Fibroblast of lung (primary cell): ENCODE measurements around the gene DTX3L. TPM values are rescaled to one million over a fixed set of nuclear protein-coding genes. Genes with fewer than 3 reads are reported as not detected.
A peak's percentile ranks its signal among the peaks of the same experiment; 100 is the strongest.

Experiments
- DNase-seq, 2 donors: peaks; one replicate each; pipeline versions ENCODE4 v3.0.0 to v3.0.0-alpha.2; 2010; ENCODE audit warnings: low read depth in 2 of 2
- H2AFZ ChIP-seq: 2 replicates; pipeline ENCODE4 v1.5.1; 2012; ENCODE audit warnings: low read length, control low read depth, inconsistent platforms
- H3K27ac ChIP-seq: 2 replicates; pipeline ENCODE4 v1.5.1; 2011; ENCODE audit warnings: low read length, control low read depth; ENCODE audit not compliant: insufficient read depth
- H3K27me3 ChIP-seq: 2 replicates; pipeline ENCODE4 v1.5.1; 2011; ENCODE audit warnings: mild to moderate bottlenecking, low read length; ENCODE audit not compliant: control insufficient read depth, insufficient read depth
- H3K36me3 ChIP-seq: 2 replicates; pipeline ENCODE4 v1.5.1; 2011; ENCODE audit warnings: low read length; ENCODE audit not compliant: control insufficient read depth, insufficient read depth
- H3K4me1 ChIP-seq: 2 replicates; pipeline ENCODE4 v1.5.1; 2011; ENCODE audit warnings: low read length; ENCODE audit not compliant: control insufficient read depth, insufficient read depth; ENCODE audit errors: extremely low read depth
- H3K4me2 ChIP-seq: 2 replicates; pipeline ENCODE4 v1.5.1; 2011; ENCODE audit warnings: low read length, control low read depth; ENCODE audit not compliant: insufficient read depth; ENCODE audit errors: extremely low read depth
- H3K4me3 ChIP-seq, 4 experiments: fragments of 200-600 bp in 1 of 4; sonication (generic) in 1 of 4; replicated peaks in 1 of 4; 2 replicates each; pipeline ENCODE4 v1.5.1; 2011 to 2016; ENCODE audit warnings: low read length in 4 of 4, low read depth in 3 of 4, mild to moderate bottlenecking in 3 of 4, control low read depth in 2 of 4, inconsistent platforms in 1 of 4, mixed read lengths in 1 of 4; ENCODE audit not compliant: insufficient read depth in 1 of 4; ENCODE audit errors: control extremely low read depth in 1 of 4
- H3K79me2 ChIP-seq: 2 replicates; pipeline ENCODE4 v1.5.1; 2012; ENCODE audit warnings: mild to moderate bottlenecking, low read length, inconsistent platforms; ENCODE audit not compliant: control insufficient read depth, insufficient read depth
- H3K9ac ChIP-seq: 2 replicates; pipeline ENCODE4 v1.5.1; 2011; ENCODE audit warnings: mild to moderate bottlenecking, low read length, control low read depth; ENCODE audit not compliant: insufficient read depth
- H3K9me3 ChIP-seq: 2 replicates; pipeline ENCODE4 v1.5.1; 2012; ENCODE audit warnings: low read depth, low read length; ENCODE audit not compliant: control insufficient read depth, insufficient read depth
- H4K20me1 ChIP-seq: 2 replicates; pipeline ENCODE4 v1.5.1; 2011; ENCODE audit warnings: low read length; ENCODE audit not compliant: control insufficient read depth, insufficient read depth; ENCODE audit errors: extremely low read depth
- CTCF ChIP-seq, 2 donors: IDR thresholded peaks in 1 of 2; conservative IDR thresholded peaks in 1 of 2; 1 replicate in 1 of 2; 2 replicates in 1 of 2; pipeline ENCODE4 v1.5.1; 2011 to 2012; ENCODE audit warnings: low read length in 2 of 2, control low read depth in 1 of 2, inconsistent platforms in 1 of 2, low read depth in 1 of 2, mild to moderate bottlenecking in 1 of 2
- EZH2 ChIP-seq: IDR thresholded peaks from 2 replicates; pipeline ENCODE4 v1.5.1; 2012; ENCODE audit warnings: low read length, control low read depth, mild to moderate bottlenecking; ENCODE audit errors: missing control alignments
- polyA plus RNA-seq, 2 donors: library from polyadenylated mRNA; depleted of rRNA in 1 of 2; stranded (reverse) in 1 of 2; unstranded in 1 of 2; fragments of >200 nt; gene quantifications; 2 replicates each; pipeline ENCODE4 v1.2.1, GENCODE V29; 2011 to 2012; ENCODE audit warnings: missing spikeins in 1 of 2
- total RNA-seq: library from RNA; depleted of rRNA; stranded (reverse); fragments of >200 nt; gene quantifications from 2 replicates; pipeline ENCODE4 v1.2.1, GENCODE V29; 2014

DTX3L gene
- total and polyA plus RNA-seq, 2 donors (not counting 1 experiment from before 2014, with no cell fraction given): 15.9 to 31.9 TPM

GRCh38 chr3:122548619-122549018, 15.5 kb upstream of the DTX3L start:
- no peak overlapping the region for H3K9ac ChIP-seq
- peaks cover 11% of the 10 kb centered on the region for H3K36me3 ChIP-seq
- H3K4me2 ChIP-seq: no peak overlapping the region
- TF ChIP-seq EZH2: no peak
- TF ChIP-seq CTCF (conservative IDR thresholded peaks at IDR 0.05 in 1 of 2, IDR thresholded peaks at IDR 0.05 in 1 of 2; ENCODE audit: low read depth in 1 of 2, low read length in 2 of 2): no peak
- no peaks in the 10 kb centered on the region for H3K79me2 ChIP-seq
- no peaks in the 10 kb centered on the region for H3K9me3 ChIP-seq
- no peak overlapping the region for H2AFZ ChIP-seq
- H3K27me3 ChIP-seq: no peaks in the 10 kb centered on the region
- no peak overlapping the region for H3K4me3 ChIP-seq
- no peak overlapping the region for H3K27ac ChIP-seq
- H4K20me1 ChIP-seq: no peaks in the 10 kb centered on the region
- no peak for DNase-seq
- H3K4me1 ChIP-seq: no peaks in the 10 kb centered on the region

DNA sequence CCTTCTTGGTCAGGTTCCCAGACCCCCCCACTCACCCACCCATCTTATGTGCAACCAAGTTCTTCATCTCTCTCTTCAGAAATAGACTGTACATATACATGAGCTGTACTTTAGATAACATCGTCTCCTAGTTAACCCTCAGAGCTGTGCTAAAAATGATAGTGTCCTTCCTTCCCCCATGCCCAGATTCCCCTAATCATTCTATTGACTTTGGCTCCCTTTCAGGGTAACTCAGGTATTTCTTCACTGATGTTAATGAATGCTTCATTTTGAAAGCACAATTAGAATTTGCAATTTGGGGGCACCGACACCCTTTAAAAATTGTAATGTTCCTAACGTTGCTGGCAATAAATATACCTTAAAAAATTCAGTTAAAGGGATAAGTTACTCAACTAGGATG, 11.0 kb upstream of the DTX3L start:
- Histone ChIP-seq H3K27me3 (no peaks in the 10 kb centered on the region), H3K9me3 (no peaks in the 10 kb centered on the region), H3K36me3 (peaks cover 9% of the 10 kb centered on the region), H3K4me1 (no peaks in the 10 kb centered on the region), H3K9ac (no peak overlapping the region), H3K79me2 (no peaks in the 10 kb centered on the region), H3K4me2 (no peak overlapping the region), H2AFZ (no peak overlapping the region), H3K4me3 (no peak overlapping the region), H3K27ac (no peak overlapping the region), H4K20me1 (no peaks in the 10 kb centered on the region)
- TF ChIP-seq CTCF (conservative IDR thresholded peaks at IDR 0.05 in 1 of 2, IDR thresholded peaks at IDR 0.05 in 1 of 2; ENCODE audit: low read depth in 1 of 2, low read length in 2 of 2) (no peak), EZH2 (no peak)
- no peak for DNase-seq

DNA sequence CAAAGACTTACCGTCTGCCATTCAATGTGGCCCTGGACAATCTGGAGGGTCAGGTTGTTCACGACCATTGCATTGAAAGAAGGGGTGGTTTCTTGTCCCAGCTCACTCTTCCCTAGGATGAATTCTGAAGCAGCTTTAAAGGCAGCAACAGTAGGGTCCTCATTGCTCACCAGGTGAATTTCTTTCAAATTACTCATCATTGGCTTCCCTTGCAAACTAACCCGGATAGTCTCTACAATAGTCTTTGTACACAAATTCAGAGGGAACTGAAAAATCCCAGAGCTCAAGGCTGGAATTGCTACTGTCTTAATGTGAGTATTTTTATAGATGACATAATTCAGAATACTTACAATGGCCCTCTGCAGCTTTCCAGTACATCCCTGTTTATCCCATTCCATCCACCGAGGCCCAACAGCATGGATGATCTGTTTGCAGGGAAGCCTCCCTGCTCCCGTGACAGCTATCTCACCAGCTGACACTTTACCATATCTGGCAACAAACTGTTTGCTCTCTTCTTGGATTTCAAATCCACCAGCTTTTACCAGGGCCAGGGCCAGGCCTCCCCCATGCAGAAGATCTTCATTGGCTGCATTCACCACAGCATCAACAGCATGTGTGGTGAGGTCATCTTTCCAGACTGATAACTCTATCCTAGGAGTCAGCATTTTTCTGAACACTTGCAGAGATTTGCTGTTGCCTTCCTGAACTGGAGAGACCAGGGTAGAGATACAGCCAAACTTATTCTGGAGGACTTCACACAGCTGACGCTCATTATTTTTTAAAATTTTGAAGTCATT, 8.7 kb upstream of the DTX3L start:
- Histone ChIP-seq H3K9ac (no peak overlapping the region), H3K4me2 (no peak overlapping the region), H3K27ac (no peak overlapping the region)

More for the DNA sequence above, 8.7 kb upstream of the DTX3L start:
- Histone ChIP-seq H3K36me3 (peaks cover 5% of the 10 kb centered on the region), H3K27me3 (no peaks in the 10 kb centered on the region), H3K4me3 (no peak overlapping the region), H3K9me3 (no peaks in the 10 kb centered on the region), H2AFZ (no peak overlapping the region), H3K79me2 (no peaks in the 10 kb centered on the region), H3K4me1 (no peaks in the 10 kb centered on the region), H4K20me1 (no peaks in the 10 kb centered on the region)
- DNase-seq: peak in 1 of 2 donors; percentile 64
- TF ChIP-seq EZH2 (no peak), CTCF (conservative IDR thresholded peaks at IDR 0.05 in 1 of 2, IDR thresholded peaks at IDR 0.05 in 1 of 2; ENCODE audit: low read depth in 1 of 2, low read length in 2 of 2) (no peak)
